K562 (cell line): Measurements from ENCODE around the gene ANKRD34B. TPM values are rescaled to one million over a fixed set of nuclear protein-coding genes. Genes with fewer than 3 reads are reported as not detected.

ENCODE experiments used
- EZH2 ChIP-seq: IDR thresholded peaks from 2 replicates; pipeline ENCODE4 v1.6.1; 2012; ENCODE audit warnings: low read depth, mild to moderate bottlenecking, inconsistent platforms, low read length, borderline replicate concordance
- HLTF ChIP-seq: fragments of 450-650 bp; IDR thresholded peaks from 2 replicates; pipeline ENCODE4 v1.6.1; 2016
- MNT ChIP-seq, 2 experiments: fragments of 450-650 bp; conservative IDR thresholded peaks; 2 replicates each; pipeline ENCODE4 v1.6.1; 2017; ENCODE audit warnings: mild to moderate bottlenecking in 2 of 2, moderate library complexity in 2 of 2
- RBM25 ChIP-seq: fragments of 200-400 bp; formaldehyde crosslinking; IDR thresholded peaks from 2 replicates; pipeline ENCODE4 v1.6.1; 2018; ENCODE audit warnings: low read length, low read depth, moderate library complexity; ENCODE audit not compliant: severe bottlenecking
- ZNF695 ChIP-seq: fragments of 450-650 bp; formaldehyde crosslinking; IDR thresholded peaks from 2 replicates; pipeline ENCODE4 v1.4.0; 2020; ENCODE audit warnings: mild to moderate bottlenecking, moderate library complexity
- polyA plus RNA-seq, 8 experiments: library from polyadenylated mRNA; depleted of rRNA in 4 of 8; stranded (reverse) in 5 of 8; unstranded in 3 of 8; fragments of >200 nt; fragmentation: Nextera tagmentation in 2 of 8; fragmentation: Illumina TruSeq in 1 of 8; extraction: Ambion mirVana in 2 of 8; extraction: Trizol in 1 of 8; gene quantifications; 2 replicates each; pipeline versions ENCODE4 v1.2.1 to v1.2.3, GENCODE V29; 2011 to 2014; ENCODE audit warnings: inconsistent platforms in 1 of 8, missing spikeins in 1 of 8
- total RNA-seq, 7 experiments: library from RNA; depleted of rRNA in 6 of 7; stranded (reverse); fragments of >200 nt in 6 of 7; fragmentation: Illumina TruSeq in 2 of 7; extraction: Trizol in 2 of 7; gene quantifications; 2 replicates each; pipeline versions ENCODE4 v1.2.1 to v1.2.3, GENCODE V29; 2011 to 2021; ENCODE audit warnings: low replicate concordance in 1 of 7
- TF ChIP-seq, protein P1 (sequence below): IDR thresholded peaks from 3 replicates; pipeline ENCODE4 v1.6.1; 2011; ENCODE audit warnings: borderline replicate concordance, mild to moderate bottlenecking, moderate library complexity; ENCODE audit not compliant: insufficient read length; ENCODE audit errors: extremely low read depth

The ANKRD34B gene
- total and polyA plus RNA-seq, 9 of the 15 experiments (the other 6 are each of a cell fraction or from before 2014, with no cell fraction given), result not detected

GRCh38 chr5:80555099-80555498 lies 15.0 kb downstream of the ANKRD34B start (continued):
- TF ChIP-seq, protein P1, sequence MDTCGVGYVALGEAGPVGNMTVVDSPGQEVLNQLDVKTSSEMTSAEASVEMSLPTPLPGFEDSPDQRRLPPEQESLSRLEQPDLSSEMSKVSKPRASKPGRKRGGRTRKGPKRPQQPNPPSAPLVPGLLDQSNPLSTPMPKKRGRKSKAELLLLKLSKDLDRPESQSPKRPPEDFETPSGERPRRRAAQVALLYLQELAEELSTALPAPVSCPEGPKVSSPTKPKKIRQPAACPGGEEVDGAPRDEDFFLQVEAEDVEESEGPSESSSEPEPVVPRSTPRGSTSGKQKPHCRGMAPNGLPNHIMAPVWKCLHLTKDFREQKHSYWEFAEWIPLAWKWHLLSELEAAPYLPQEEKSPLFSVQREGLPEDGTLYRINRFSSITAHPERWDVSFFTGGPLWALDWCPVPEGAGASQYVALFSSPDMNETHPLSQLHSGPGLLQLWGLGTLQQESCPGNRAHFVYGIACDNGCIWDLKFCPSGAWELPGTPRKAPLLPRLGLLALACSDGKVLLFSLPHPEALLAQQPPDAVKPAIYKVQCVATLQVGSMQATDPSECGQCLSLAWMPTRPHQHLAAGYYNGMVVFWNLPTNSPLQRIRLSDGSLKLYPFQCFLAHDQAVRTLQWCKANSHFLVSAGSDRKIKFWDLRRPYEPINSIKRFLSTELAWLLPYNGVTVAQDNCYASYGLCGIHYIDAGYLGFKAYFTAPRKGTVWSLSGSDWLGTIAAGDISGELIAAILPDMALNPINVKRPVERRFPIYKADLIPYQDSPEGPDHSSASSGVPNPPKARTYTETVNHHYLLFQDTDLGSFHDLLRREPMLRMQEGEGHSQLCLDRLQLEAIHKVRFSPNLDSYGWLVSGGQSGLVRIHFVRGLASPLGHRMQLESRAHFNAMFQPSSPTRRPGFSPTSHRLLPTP, result no peak
- TF ChIP-seq HLTF (no peak), EZH2 (no peak), RBM25 (no peak), ZNF695 (CRISPR knock-in tag) (no peak), MNT (conservative IDR thresholded peaks at IDR 0.05) (no peak)
